Right renal cortex interstitium (tissue), 3 donors: Measurements from ENCODE around the gene GAD2. TPM values are rescaled to one million over a fixed set of nuclear protein-coding genes. Genes with fewer than 3 reads are reported as not detected.

Source experiments
- DNase-seq, 3 donors: peaks; one replicate each; pipeline ENCODE4 v3.0.0-alpha.2; 2013; ENCODE audit warnings: low read depth in 3 of 3, low spot score in 2 of 3
- polyA plus RNA-seq, 3 donors: library from polyadenylated mRNA; unstranded; fragments of 120-200 nt; gene quantifications; one replicate each; pipeline ENCODE4 v1.2.1, GENCODE V29; 2013; ENCODE audit not compliant: insufficient read length in 3 of 3

GAD2 gene
- polyA plus RNA-seq, 3 donors, result 1.2 to 2.8 (median 1.6) TPM

- DNase-seq, result no peak
Observed at GRCh38 chr10:26220901-26221300, 4.3 kb downstream of the GAD2 start.

DNA sequence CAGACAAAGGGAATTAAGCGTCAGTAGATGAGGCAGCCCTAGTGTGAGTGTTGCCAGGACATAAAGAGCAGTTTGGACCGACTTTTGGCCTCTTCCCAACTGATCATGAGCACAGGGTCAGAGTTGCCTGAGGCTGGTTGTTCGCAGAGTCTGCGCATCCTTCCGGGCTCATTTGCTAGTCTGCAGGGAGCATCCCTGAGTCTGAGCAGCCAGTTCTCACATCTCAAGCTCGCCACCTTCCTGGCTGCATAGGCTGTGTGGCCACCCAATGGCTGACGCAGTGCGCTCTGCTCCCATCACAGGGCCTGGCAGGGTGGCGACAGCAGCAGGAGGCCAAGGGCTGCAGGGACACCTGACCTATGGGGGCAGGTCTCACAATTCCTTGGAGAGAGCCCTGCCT is 5.0 kb downstream of the GAD2 start:
- no peak for DNase-seq

DNA sequence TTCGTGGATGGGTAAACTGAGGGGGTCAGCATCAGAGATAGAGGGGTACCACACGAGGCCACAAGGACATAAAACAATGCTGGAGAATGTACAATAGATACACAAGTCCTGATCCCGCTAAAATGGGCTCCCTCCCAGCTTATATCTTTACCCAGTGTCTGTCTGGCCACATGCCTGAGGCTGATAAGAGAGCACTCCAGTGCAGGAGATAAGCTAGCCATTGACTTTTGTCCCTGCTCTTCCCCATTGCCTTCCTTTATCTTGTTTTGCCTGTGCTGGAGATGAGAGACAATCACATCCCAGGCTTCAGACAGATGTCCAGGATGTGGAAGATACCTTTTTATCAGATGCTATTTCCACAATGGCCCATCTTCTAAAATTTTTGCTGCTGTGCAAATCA is 6.0 kb downstream of the GAD2 start:
- DNase-seq, result no peak

DNA sequence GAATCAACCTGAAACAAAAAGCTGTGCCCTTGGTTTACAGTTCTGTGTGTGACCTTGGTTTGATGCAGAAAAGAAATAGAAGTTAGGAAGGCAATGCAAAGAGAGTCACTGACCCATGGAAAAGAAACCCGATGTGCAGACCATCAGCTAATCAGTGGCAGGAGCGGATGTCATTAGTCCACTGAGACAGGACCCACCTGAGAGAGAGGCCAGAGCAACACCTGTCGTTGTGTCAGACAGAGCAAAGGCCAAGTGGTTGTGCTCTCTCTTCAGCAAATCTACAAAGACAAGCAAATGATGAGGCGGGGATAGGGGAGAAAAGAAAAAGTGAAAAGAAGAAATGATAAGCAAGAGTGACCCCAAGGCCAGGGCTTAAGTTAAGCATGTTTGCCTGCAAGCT is 8.7 kb downstream of the GAD2 start:
- DNase-seq, result no peak

GRCh38 chr10:26227786-26228185 is 11.2 kb downstream of the GAD2 start:
- DNase-seq, result no peak

DNA sequence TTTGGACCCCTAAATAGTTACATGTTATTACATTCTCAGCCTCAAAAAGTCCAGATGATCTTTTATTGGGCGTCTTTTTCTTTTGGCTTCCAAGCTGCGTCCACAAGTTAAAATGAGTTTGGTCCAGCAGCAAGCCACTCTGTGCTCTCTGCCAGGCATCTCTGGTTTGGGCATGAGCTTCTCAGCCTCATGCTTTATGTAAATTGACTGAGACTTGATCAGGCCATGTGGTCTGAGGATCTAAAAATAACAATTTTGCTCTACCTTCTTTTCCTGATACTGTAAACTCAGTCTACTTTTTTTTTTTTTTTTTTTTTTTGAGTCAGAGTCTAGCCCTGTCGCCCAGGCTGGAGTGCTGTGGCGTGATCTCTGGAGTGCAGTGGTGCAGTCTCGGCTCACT is 15.6 kb downstream of the GAD2 start:
- DNase-seq, result no peak

GRCh38 chr10:26235761-26236160 is 19.2 kb downstream of the GAD2 start:
- DNase-seq, result no peak

DNA sequence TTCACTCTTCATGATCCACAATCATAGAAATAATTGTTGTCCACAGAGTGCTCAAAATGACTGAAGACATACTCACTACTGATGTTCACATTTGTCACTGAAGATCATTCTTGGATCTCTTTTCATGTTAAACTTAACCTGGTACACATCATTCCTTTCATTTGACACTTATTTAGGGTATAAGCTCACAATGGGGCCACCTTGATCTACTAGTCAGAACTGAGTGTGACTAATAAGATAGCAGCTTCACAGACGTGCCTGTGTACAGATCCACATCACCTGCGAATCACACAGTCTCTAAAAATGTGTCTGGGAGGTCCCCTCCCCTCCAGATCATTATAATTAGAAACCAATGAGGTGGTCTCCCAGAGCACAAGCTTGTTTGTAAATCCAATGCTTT is 21.8 kb downstream of the GAD2 start:
- DNase-seq, result no peak

- DNase-seq, result peak in 2 of 3 donors; percentile 33 to 45
Observed at GRCh38 chr10:26242706-26243350, 26.3 kb downstream of the GAD2 start.

GRCh38 chr10:26243351-26243720 is 26.8 kb downstream of the GAD2 start:
- peak in 1 of 3 donors; percentile 30 for DNase-seq

DNA sequence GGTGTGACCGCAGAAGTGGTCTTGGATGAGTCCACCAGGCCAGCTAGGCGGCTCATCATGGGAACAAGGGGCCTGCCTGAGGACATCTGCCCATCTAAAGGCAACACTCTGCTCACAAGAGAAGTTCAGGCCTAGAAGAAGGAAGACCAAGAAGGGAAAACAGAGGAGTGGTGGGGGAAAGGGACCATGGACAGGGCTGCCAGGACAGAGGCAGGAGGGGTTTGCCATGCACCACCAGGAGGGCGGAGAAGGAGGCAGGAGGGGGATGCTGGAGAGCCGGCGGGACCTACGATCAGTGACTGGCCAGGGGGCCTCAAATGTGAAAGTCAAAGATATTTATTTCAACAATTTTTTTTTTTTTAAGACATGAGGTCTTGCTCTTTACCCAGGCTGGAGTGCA is 33.1 kb downstream of the GAD2 start:
- no peak for DNase-seq

DNA sequence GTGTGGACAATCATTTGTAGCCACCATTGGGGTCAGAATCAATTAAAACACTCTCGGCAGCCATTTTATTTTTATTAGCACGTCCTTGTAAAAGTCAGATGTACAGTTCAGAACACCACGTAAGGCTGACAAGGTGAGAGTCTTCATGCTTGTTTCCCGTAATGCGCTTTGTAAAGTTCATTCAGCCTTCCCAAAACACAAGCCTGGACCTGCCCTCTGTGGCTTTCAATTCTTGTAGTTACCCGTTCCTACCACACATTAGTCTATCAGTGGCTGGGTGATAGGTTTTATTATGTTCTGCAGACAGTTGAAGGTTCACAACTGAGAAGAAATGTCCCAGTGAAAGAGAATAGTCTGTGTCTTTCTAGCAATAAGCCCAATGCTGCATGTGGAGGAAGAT is 35.4 kb downstream of the GAD2 start:
- no peak for DNase-seq

DNA sequence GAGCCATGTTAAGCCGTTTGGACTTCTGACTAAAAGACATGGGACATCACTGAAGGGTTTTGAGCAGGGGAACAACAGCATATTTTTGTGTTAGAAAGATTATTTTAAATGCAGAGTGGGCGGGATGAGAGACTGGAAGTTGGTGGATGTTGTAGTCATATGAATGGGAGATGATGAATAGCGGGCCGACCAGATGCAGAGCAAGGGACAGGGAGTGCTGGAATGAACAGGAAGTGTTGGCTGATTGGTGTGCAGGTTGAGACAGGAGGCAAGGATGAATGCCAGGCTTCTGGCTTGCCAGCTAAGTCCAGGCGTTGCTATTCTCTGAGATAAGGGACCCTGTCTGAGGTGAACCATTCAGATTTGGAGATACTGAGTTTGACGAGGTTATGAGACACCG is 38.0 kb downstream of the GAD2 start:
- no peak for DNase-seq

- no peak for DNase-seq
Observed at GRCh38 chr10:26259341-26259740, 42.8 kb downstream of the GAD2 start.

- DNase-seq, result peak in 2 of 3 donors; percentile 8 to 24
Observed at GRCh38 chr10:26269754-26270153, 53.2 kb downstream of the GAD2 start.

- no peak for DNase-seq
Observed at GRCh38 chr10:26274391-26274790, 57.8 kb downstream of the GAD2 start.

- no peak for DNase-seq
Observed at GRCh38 chr10:26278295-26278694, 61.7 kb downstream of the GAD2 start.

DNA sequence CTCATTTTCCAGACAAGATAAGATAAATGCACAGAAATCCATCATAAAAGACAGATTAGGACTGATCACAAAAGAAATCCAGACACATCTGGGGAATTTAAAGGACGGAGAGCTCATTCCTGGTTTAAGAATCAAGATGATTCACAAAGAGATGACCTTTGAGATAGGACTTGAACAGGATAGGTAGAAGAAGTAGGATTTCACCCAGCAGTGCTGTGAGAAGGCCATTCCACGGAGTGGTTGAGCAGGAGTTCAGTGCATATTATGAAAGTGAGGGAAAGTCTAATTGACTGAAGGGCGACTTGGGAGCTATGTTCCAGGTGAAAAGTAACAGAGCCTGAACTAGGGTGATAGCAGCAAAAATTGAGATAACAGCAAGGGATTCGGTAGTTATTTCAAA is 73.7 kb downstream of the GAD2 start:
- DNase-seq, result no peak

GRCh38 chr10:26291721-26292480 is 75.3 kb downstream of the GAD2 start:
- no peak for DNase-seq

DNA sequence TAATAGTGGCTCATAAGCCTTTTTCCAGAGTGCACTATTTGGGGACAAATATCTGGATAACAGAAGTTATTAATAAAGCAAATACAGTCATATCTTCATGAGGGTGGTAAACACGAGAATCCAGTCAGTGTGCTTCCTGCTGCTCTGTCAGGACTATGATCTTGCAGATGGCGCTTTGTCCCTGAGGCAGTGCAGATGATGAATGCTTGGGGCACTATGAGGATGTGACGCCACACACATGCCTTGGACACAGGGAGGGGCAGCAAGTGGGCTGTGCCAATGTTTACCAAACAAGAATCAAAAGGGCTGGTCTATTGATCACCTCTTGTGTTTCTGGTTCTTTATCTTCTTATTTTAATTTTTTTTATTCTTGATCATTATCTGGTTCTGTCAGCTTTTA is 79.8 kb downstream of the GAD2 start:
- DNase-seq, result no peak

DNA sequence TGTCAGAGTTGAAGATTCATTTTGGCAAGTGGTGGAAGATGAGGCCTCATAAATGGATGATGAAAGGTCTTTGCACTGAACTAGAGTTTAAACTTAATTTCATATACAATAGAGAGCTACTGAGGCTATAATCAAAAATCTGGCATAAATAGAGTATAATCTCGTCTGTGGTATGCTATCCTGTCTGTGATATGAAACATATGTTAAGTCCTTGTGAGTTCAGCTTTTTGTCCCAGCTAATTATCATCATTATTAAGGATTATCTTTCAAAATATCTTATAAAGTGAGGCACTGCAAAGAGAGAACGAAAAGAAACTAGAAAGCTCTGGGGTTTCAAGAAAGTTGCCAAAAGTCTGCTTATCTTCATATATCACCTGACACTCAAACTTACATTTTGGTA is 83.4 kb downstream of the GAD2 start:
- DNase-seq, result no peak

GRCh38 chr10:26303366-26303765 is 86.8 kb downstream of the GAD2 start:
- DNase-seq, result no peak

DNA sequence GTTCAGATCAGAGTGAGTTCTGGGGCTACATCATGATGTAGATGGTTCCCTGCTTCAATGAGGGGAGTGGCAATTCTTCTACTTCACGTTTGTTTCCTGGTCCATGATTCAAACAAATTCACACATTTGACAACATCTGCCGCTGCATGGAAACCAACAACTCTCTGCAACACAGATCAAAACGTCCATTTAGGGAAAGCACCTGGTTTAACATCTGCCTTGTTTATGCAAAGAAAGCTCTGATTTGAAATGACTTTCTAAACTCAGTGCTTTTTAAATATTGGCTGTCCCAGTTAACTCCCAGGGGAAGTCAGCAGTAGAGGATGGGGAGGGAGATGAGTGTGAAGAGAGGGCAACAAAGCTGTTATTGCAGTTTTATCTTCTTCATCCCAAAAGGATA is 93.8 kb downstream of the GAD2 start:
- DNase-seq, result no peak
